Heart right ventricle (tissue), 16 donors: ENCODE measurements around the gene SLC9C2. TPM values are rescaled to one million over a fixed set of nuclear protein-coding genes. Genes with fewer than 3 reads are reported as not detected.
"Not testable (repeated sequence)": the region's sequence is repeated elsewhere in the genome, so short reads cannot be mapped to it uniquely, and the experiment has no call there.

Experiments used
- ATAC-seq, 8 donors: fragments of 200-7000 bp; cut with Tn5 transposase; one replicate each; pipeline ENCODE4 v1.9.1; 2020; ENCODE audit warnings: mild to moderate bottlenecking in 8 of 8, moderate library complexity in 8 of 8, moderate number of reproducible peaks in 1 of 8
- DNase-seq, 2 donors: peaks; one replicate each; pipeline ENCODE4 v3.0.0-alpha.2; 2020
- H3K27ac ChIP-seq, 10 donors: fragments of 200-600 bp; sonication (generic) in 2 of 10; one replicate each; pipeline versions ENCODE4 v1.5.0 to v1.8.0; 2020 to 2022; ENCODE audit warnings: mild to moderate bottlenecking in 3 of 10
- H3K27me3 ChIP-seq, 7 donors: fragments of 200-600 bp; one replicate each; pipeline ENCODE4 v1.8.0; 2021 to 2022; ENCODE audit warnings: mild to moderate bottlenecking in 2 of 7
- H3K36me3 ChIP-seq, 9 donors: fragments of 200-600 bp; sonication (generic) in 1 of 9; one replicate each; pipeline versions ENCODE4 v1.5.0 to v1.8.0; 2020 to 2022; ENCODE audit warnings: mild to moderate bottlenecking in 2 of 9
- H3K4me1 ChIP-seq, 9 donors: fragments of 200-600 bp; sonication (generic) in 1 of 9; one replicate each; pipeline versions ENCODE4 v1.5.0 to v1.8.0; 2020 to 2022; ENCODE audit warnings: mild to moderate bottlenecking in 4 of 9
- H3K4me3 ChIP-seq, 10 donors: fragments of 200-600 bp; sonication (generic) in 2 of 10; one replicate each; pipeline versions ENCODE4 v1.5.0 to v1.8.0; 2020 to 2022; ENCODE audit warnings: mild to moderate bottlenecking in 7 of 10, moderate library complexity in 2 of 10
- H3K9me3 ChIP-seq, 11 donors: fragments of 200-600 bp in 10 of 11; sonication (generic) in 2 of 11; one replicate each; pipeline versions ENCODE4 v1.5.0 to v1.8.0; 2013 to 2022; ENCODE audit warnings: mild to moderate bottlenecking in 2 of 11, control low read depth in 1 of 11, moderate library complexity in 1 of 11
- WGBS, 2 donors: extraction: QIAGEN DNeasy Blood & Tissue Kit; methylation state at CpG; one replicate each; pipeline ENCODE4 v1.1.7; 2013; ENCODE audit warnings: inconsistent platforms in 1 of 2; 5-methylcytosine and 5-hydroxymethylcytosine counted together
- intact Hi-C, 10 donors: fragments of 100-400 bp; cut with DNase I; formaldehyde crosslinking; loops; one replicate each; pipeline versions ENCODE4 v1.11.1 to v1.14.2; 2022
- polyA plus RNA-seq, 2 donors: library from polyadenylated mRNA; stranded (reverse); fragments of 200-250 nt; gene quantifications; one replicate each; pipeline ENCODE4 v1.2.3, GENCODE V29; 2013
- total RNA-seq, 10 donors: library from RNA; stranded (reverse); fragmentation: NEBNext Ultra II Directional in 3 of 10; extraction: Animal tissue kit (Norgen Biotek cat#: 25700) in 3 of 10; gene quantifications; one replicate each; pipeline versions ENCODE4 v1.2.1 to v1.2.4, GENCODE V29; 2021 to 2023
- TF ChIP-seq, protein P1 (sequence below), 9 donors: fragments of 200-600 bp; sonication (generic) in 2 of 9; IDR thresholded peaks; one replicate each; pipeline versions ENCODE4 v1.5.0 to v1.8.0; 2021 to 2022; ENCODE audit warnings: antibody characterized with exemption in 9 of 9, mild to moderate bottlenecking in 5 of 9, moderate library complexity in 1 of 9
- donor health status: Arrhythmogenic right ventricular cardiomyopathy.
- donor health status: ischemic (EF 13 %, LVEDD 7.1; RV severe dilation, severe dysfunction).
- donor health status: healthy with polysubstance abuse.
- donor health status: DM: no; HTN: yes; CAD: no.
- donor health status: DM: no; HTN: no; CAD: no.
- donor health status: ischemic (EF 25% LVEDD 6.9; RV normal size, moderate dysfunction).
- donor health status: ischemic (EF 25% LVEDD 5.7; RV mildly dilated, moderate dysfunction).
- donor health status: healthy.
- donor health status: DM: yes; HTN: yes; CAD: no.
- donor health status: Ischemic cardiomyopathy.
- donor health status: ischemic (EF 35%, LVEDD 5.7; RV mildly dilated, moderate dysfunction).
- donor health status: nonischemic (EF 11% LVEDD 7.7; RV severe dilation, severe dysfunction).
- donor health status: DM: yes; HTN: yes; CAD: no.
- donor health status: PGD.
- donor health status: ischemic (EF 29% LVEDD 5.4; RV normal size, mild dysfunction).
- donor health status: nonischemic (EF 23%, LVEDD 6.1; RV moderate dilation, normal function).

SLC9C2 gene
- total and polyA plus RNA-seq, 12 donors = 0.04 to 2.0 (median 0.43) TPM; not detected in 7

DNA sequence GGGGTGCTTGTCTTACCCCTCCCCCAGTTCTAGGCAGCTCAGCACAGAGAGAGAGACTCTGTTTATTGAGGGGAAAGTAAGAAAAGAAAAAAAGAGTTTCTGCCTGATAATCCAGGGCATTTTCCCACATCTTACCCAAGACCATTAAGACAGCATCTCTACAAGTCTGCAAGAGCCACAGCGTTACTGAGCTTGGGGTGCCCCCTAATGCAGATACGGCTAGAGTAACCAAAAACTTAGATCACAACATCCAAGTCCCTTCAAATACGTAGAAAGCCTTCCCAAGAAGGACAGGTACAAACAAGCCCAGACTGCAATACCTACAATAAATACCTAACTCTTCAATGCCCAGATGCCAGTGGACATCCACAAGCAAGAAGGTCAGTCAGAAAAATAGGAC is 26.0 kb upstream of the SLC9C2 start:
- intact Hi-C loops = no loop called here
- Histone ChIP-seq H3K27ac (no peak overlapping the region), H3K27me3 (no peaks in the 10 kb centered on the region), H3K4me3 (no peak overlapping the region), H3K4me1 (no peaks in the 10 kb centered on the region), H3K9me3 (peaks cover 0 to 7% (median 0%) of the 10 kb centered on the region in 11 donors), H3K36me3 (no peaks in the 10 kb centered on the region)
- 82 to 87% methylated on average over 3 of the region's 3 CpGs for WGBS, 2 donors
- DNase-seq = no peak
- TF ChIP-seq, protein P1, sequence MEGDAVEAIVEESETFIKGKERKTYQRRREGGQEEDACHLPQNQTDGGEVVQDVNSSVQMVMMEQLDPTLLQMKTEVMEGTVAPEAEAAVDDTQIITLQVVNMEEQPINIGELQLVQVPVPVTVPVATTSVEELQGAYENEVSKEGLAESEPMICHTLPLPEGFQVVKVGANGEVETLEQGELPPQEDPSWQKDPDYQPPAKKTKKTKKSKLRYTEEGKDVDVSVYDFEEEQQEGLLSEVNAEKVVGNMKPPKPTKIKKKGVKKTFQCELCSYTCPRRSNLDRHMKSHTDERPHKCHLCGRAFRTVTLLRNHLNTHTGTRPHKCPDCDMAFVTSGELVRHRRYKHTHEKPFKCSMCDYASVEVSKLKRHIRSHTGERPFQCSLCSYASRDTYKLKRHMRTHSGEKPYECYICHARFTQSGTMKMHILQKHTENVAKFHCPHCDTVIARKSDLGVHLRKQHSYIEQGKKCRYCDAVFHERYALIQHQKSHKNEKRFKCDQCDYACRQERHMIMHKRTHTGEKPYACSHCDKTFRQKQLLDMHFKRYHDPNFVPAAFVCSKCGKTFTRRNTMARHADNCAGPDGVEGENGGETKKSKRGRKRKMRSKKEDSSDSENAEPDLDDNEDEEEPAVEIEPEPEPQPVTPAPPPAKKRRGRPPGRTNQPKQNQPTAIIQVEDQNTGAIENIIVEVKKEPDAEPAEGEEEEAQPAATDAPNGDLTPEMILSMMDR (IDR thresholded peaks at IDR 0.05) = no peak
- ATAC-seq = no peak

DNA sequence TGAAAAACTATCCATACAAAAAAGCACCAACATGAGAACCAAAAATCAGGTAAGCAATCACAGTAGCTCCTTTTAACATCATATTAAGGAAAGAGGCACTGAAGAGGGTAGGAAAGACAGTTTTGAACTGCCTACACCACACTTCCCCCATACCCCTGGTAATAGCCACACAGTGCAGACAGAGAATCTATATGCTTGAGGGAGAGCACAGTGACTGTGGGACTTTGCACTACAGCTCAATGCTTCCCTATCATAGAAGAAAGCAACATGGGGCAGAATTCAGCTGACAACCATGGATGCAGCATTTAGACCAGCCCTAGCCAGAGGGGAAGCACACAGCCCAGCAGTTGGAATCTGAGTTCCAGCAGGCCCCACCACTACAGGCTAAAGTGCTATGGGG is 24.4 kb upstream of the SLC9C2 start:
- TF ChIP-seq, protein P1 (IDR thresholded peaks at IDR 0.05) = no peak
- intact Hi-C loops = no loop called here
- no peak for ATAC-seq

DNA sequence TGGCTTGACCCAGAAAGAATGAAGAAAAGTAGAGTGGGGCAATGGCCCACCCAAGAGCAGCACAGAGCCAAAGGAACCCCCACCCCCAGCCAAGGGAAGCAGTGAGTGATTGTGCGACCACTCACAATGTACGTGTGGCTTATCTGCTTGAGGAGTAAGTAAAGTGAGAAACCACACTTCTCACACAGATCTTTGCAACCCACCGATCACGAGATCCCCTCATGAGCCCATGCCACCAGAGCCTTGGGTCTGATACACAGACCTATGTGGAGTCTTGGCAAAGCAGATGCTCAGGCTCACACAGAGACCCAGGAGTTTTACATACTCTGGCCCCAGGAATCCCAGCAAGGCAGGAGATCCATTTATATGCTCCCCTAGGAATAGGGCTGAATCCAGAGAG is 14.0 kb upstream of the SLC9C2 start:
- H3K4me1 ChIP-seq = no peaks in the 10 kb centered on the region
- intact Hi-C loops = no loop called here

More for the DNA sequence above, 24.4 kb upstream of the SLC9C2 start:
- Histone ChIP-seq H3K9me3 (peaks cover 0 to 11% (median 0%) of the 10 kb centered on the region in 11 donors), H3K4me1 (no peaks in the 10 kb centered on the region), H3K36me3 (no peaks in the 10 kb centered on the region), H3K27ac (no peak overlapping the region), H3K27me3 (no peaks in the 10 kb centered on the region), H3K4me3 (no peak overlapping the region)
- DNase-seq = no peak

DNA sequence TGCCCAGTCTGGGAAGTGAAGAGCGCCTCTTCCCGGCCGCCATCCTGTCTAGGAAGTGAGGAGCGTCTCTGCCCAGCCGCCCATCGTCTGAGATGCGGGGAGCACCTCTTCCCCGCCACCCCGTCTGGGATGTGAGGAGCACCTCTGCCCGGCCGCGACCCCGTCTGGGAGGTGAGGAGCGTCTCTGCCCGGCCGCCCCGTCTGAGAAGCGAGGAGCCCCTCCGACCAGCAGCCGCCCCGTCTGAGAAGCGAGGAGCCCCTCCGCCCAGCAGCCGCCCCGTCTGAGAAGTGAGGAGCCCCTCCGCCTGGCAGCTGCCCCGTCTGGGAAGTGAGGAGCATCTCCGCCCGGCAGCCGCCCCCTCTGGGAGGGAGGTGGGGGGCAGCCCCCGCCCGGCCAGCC is 10.2 kb upstream of the SLC9C2 start:
- ATAC-seq, intact Hi-C loops, H3K36me3 ChIP-seq, H3K27me3 ChIP-seq, H3K27ac ChIP-seq, DNase-seq, H3K4me3 ChIP-seq, H3K9me3 ChIP-seq, H3K4me1 ChIP-seq: not testable (repeated sequence)
- WGBS, 2 donors = 95 to 96% methylated on average over 32 of the region's 32 CpGs

More for the DNA sequence above, 14.0 kb upstream of the SLC9C2 start:
- H3K4me3 ChIP-seq = no peak overlapping the region
- ATAC-seq (no peak), DNase-seq (no peak)
- H3K36me3 ChIP-seq = no peaks in the 10 kb centered on the region
- H3K9me3 ChIP-seq = peaks cover 0 to 39% (median 18%) of the 10 kb centered on the region in 11 donors
- H3K27me3 ChIP-seq = no peaks in the 10 kb centered on the region
- WGBS, 2 donors = 90 to 93% methylated on average over 4 of the region's 4 CpGs
- TF ChIP-seq, protein P1 (IDR thresholded peaks at IDR 0.05) = no peak
- no peak overlapping the region for H3K27ac ChIP-seq

DNA sequence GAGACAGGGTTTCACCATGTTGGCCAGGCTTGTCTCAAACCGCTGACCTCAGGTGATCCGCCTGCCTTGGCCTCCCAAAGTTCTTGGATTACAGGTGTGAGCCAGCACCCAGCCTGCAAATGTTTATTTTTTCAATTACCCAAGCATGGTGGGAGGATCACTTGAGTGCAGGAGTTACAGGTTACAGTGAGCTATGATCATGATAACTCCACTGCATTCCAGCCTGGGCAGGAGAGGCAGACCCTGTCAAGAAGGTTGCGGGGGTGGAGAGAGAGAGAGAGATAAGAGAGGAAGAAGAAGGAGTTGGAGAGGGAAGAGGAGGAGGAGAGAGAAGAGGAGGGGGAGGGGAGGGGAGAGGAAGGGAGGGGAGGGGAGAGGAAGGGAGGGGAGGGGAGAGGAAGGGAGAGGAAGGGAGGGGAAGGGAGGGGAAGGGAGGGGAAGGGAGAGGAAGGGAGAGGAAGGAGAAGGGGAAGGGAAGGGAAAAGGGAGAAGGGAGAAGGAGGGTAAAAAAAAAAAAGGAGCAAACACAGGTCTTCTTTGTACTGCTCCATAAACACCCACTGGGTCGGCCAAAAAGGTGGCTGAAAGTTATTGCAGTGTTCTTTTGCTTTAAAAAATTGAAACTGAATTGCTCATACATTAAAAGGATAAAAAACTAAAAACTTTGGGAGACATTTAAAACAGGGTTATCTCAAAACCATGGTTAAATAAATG is 5.8 kb upstream of the SLC9C2 start:
- WGBS, 2 donors = 90 to 97% methylated on average over 4 of the region's 4 CpGs
- H3K9me3 ChIP-seq = no peaks in the 10 kb centered on the region

More for the DNA sequence above, 5.8 kb upstream of the SLC9C2 start:
- intact Hi-C loops = no loop called here
- ATAC-seq (no peak), DNase-seq (no peak)
- TF ChIP-seq, protein P1 (IDR thresholded peaks at IDR 0.05) = no peak
- Histone ChIP-seq H3K27ac (no peak overlapping the region), H3K4me1 (peaks cover 0 to 3% (median 0%) of the 10 kb centered on the region in 9 donors), H3K36me3 (no peaks in the 10 kb centered on the region), H3K4me3 (no peak overlapping the region), H3K27me3 (no peaks in the 10 kb centered on the region)
